ENCODE results near the gene TMEM39A. TPM values are rescaled to one million over a fixed set of nuclear protein-coding genes. Genes with fewer than 3 reads are reported as not detected.

The TMEM39A gene
- total RNA-seq, 1 experiment from 2014 or later, result 40.2 TPM

DNA sequence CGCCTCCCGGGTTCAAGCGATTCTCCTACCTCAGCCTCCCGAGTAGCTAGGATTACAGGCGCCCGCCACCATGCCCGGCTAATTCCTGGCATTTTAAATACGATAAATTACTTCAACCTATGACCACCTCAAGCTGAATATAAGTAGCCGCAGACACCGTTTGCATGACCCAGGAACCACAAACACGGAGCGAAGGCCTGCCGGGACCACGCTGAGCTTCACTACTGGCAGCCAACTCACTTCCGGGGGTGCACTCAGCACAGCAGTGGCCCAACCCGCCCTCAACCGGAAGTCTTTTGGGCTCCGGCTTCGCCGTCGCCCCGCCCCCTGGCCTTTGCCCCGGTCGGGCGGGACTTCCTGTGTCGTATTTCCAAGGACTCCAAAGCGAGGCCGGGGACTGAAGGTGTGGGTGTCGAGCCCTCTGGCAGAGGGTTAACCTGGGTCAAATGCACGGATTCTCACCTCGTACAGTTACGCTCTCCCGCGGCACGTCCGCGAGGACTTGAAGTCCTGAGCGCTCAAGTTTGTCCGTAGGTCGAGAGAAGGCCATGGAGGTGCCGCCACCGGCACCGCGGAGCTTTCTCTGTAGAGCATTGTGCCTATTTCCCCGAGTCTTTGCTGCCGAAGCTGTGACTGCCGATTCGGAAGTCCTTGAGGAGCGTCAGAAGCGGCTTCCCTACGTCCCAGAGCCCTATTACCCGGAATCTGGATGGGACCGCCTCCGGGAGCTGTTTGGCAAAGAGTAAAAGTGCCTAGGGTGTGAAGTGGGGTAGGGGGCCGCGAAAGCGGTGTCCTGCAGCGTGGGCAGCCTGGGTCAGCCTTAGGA lies 35.0 kb upstream of the TMEM39A start, which contains the start of gene TIMMDC1 (continued):
- peak; percentile 48 for TF ChIP-seq TCF7L2 (IDR thresholded peaks at IDR 0.05; ENCODE audit: borderline replicate concordance, extremely low read depth, insufficient read depth, insufficient read length)
- TF ChIP-seq EGR1 (IDR thresholded peaks at IDR 0.05; ENCODE audit: low read depth), result peak; percentile 77
- TF ChIP-seq SRF (IDR thresholded peaks at IDR 0.05; ENCODE audit: low read depth), result no peak

DNA sequence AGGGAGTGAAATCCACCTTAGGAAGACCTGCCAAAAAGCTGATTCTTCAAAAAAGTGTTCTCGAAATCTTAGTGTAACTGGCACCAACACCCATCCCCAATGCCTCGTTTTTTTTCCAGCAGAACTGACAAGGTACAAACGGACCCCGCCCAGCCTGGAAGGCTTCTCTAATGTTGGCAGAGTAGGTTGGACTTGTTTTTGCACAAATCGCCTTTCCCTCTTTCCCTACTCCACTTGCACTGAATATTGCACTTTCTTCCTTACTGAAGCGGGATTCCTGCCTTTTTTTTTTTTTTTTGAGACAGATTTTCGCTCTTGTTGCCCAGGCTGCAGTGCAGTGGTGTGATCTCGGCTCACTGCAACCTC lies 34.4 kb upstream of the TMEM39A start:
- no peaks in the 10 kb centered on the region for H3K9me2 ChIP-seq (ENCODE audit: insufficient read depth)
- H2AFZ ChIP-seq (ENCODE audit: low read depth, low read length, poor library complexity, severe bottlenecking), result no peak overlapping the region
- ChIA-PET RAD21 (ENCODE audit: low non-redundant PET in 1 of 2, low total read pairs in 2 of 2, uncharacterized antibody in 2 of 2, unreplicated experiment in 2 of 2) (interaction anchor here in 1 of 2 experiments (0.6 kb wide), 1 partner anchor 179 kb away, joined by 4 read pairs; no protein-coding TSS in a partner anchor), POLR2A (interaction anchor here (0.8 to 1.5 kb wide), 4 partner anchors 18 to 257 kb away, joined by 3 to 7 read pairs (median 3); partner anchors contain the start of genes B4GALT4 and TMEM39A), CTCF (interaction anchor here (0.6 to 0.9 kb wide), 2 partner anchors 28 to 198 kb away, joined by 3 read pairs; no protein-coding TSS in a partner anchor)
- peak overlapping the region; percentile 85 for H3K9ac ChIP-seq (ENCODE audit: low read length)
- H3K4me1 ChIP-seq (ENCODE audit: control insufficient read depth in 1 of 2, insufficient read depth in 2 of 2, low read length in 2 of 2), result peaks cover 7 to 16% of the 10 kb centered on the region in 2 experiments; a peak in 2 of 4 replicates
- ATAC-seq (peak; percentile 13; the same call in 1 of the 2 replicates), DNase-seq (ENCODE audit: low read depth, low spot score) (no peak)
- peaks cover 0 to 2% of the 10 kb centered on the region in 2 experiments; a peak in 3 of 4 replicates for H3K36me3 ChIP-seq (ENCODE audit: control insufficient read depth in 1 of 2, insufficient read depth in 2 of 2, low read length in 2 of 2)
- H3K9me3 ChIP-seq (ENCODE audit: control insufficient read depth in 1 of 2, insufficient read depth in 1 of 2, low read depth in 1 of 2, low read length in 2 of 2), result no peaks in the 10 kb centered on the region
- intact Hi-C loops (cut with micrococcal nuclease), result loop anchor here (2.0 kb wide), 1 partner anchor 29 kb away; the partner anchor contains the start of gene POGLUT1
- peaks cover 36% of the 10 kb centered on the region for H3K79me2 ChIP-seq (ENCODE audit: insufficient read depth, low read length)
- no peaks in the 10 kb centered on the region for H3K27me3 ChIP-seq (ENCODE audit: insufficient read depth, low read length)
- peak overlapping the region; percentile 62 to 81 for H3K4me3 ChIP-seq (replicated peaks in 1 of 2; ENCODE audit: low read depth in 1 of 2, low read length in 2 of 2)
- H3K27ac ChIP-seq (ENCODE audit: low read depth, low read length), result peak overlapping the region; percentile 79
- no peaks in the 10 kb centered on the region for H4K20me1 ChIP-seq (ENCODE audit: insufficient read depth)
- TSS peak; percentile 96 for BruUV-seq (replicated peaks)
- peak overlapping the region; percentile 75 for H3K4me2 ChIP-seq (ENCODE audit: low read length)
- TF ChIP-seq, protein P1, sequence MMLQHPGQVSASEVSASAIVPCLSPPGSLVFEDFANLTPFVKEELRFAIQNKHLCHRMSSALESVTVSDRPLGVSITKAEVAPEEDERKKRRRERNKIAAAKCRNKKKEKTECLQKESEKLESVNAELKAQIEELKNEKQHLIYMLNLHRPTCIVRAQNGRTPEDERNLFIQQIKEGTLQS (IDR thresholded peaks at IDR 0.05), result no peak
- TF ChIP-seq CEBPB (IDR thresholded peaks at IDR 0.05; ENCODE audit: low read depth) (no peak), TCF7L2 (IDR thresholded peaks at IDR 0.05; ENCODE audit: borderline replicate concordance, extremely low read depth, insufficient read depth, insufficient read length) (no peak), ZFX (IDR thresholded peaks at IDR 0.05) (no peak), MAX (IDR thresholded peaks at IDR 0.05) (no peak), SIN3A (IDR thresholded peaks at IDR 0.05; ENCODE audit: low read depth) (no peak), YY1 (IDR thresholded peaks at IDR 0.05; ENCODE audit: extremely low read depth, insufficient replicate concordance, low read depth, low read length) (no peak), SRF (IDR thresholded peaks at IDR 0.05; ENCODE audit: low read depth) (no peak), FOSL1 (IDR thresholded peaks at IDR 0.05; ENCODE audit: low read depth) (no peak), EZH2 (IDR thresholded peaks at IDR 0.05) (no peak), JUND (IDR thresholded peaks at IDR 0.05) (no peak), CTCF (IDR thresholded peaks at IDR 0.05 in 2 of 3, conservative IDR thresholded peaks at IDR 0.05 in 1 of 3; ENCODE audit: borderline replicate concordance in 1 of 3, insufficient read depth in 1 of 3, low read depth in 2 of 3, low read length in 2 of 3) (no peak), ELF1 (IDR thresholded peaks at IDR 0.05; ENCODE audit: borderline replicate concordance, low read depth) (no peak), POLR2AphosphoS5 (IDR thresholded peaks at IDR 0.05; ENCODE audit: low read depth, low read length) (no peak), POLR2A (IDR thresholded peaks at IDR 0.05; ENCODE audit: borderline replicate concordance, extremely low read depth, insufficient read depth, insufficient read length) (no peak), ZNF274 (IDR thresholded peaks at IDR 0.05; ENCODE audit: low read depth, low read length) (no peak), EZH2phosphoT487 (IDR thresholded peaks at IDR 0.05; ENCODE audit: borderline replicate concordance) (no peak), CBX3 (IDR thresholded peaks at IDR 0.05; ENCODE audit: low read depth) (no peak), EGR1 (IDR thresholded peaks at IDR 0.05; ENCODE audit: low read depth) (no peak)
